ENCODE measurements around the gene DISC1.

DISC1 gene

GRCh38 chr1:232057896-232058274, 431.3 kb downstream of the DISC1 start:
- no peak for DNase-seq

- DNase-seq: no peak
These were observed 433.3 kb downstream of the DISC1 start for GRCh38 chr1:232059726-232060374.

GRCh38 chr1:232062967-232063366, 436.4 kb downstream of the DISC1 start:
- DNase-seq: no peak

GRCh38 chr1:232066521-232066920, 439.9 kb downstream of the DISC1 start:
- no peak for DNase-seq

- no peak for DNase-seq
These were observed 447.7 kb downstream of the DISC1 start for GRCh38 chr1:232074265-232074664.

GRCh38 chr1:232077809-232078208, 451.2 kb downstream of the DISC1 start:
- no peak for DNase-seq

- no peak for DNase-seq
These were observed 458.1 kb downstream of the DISC1 start for GRCh38 chr1:232084584-232085223.

- no peak for DNase-seq
These were observed 464.2 kb downstream of the DISC1 start for GRCh38 chr1:232090816-232091215.
